SK-N-SH (cell line): ENCODE results near the gene EFEMP2. TPM values are rescaled to one million over a fixed set of nuclear protein-coding genes. Genes with fewer than 3 reads are reported as not detected.

ENCODE experiments used
- CTCF ChIA-PET: fragments of 300-600, 350-600 bp; formaldehyde crosslinking; extraction: SDS; loops from one replicate; lab custom pipeline; 2021; lab: Yijun Ruan, JAX
- POLR2A ChIA-PET: fragments of 350-600 bp; sonication (Branson Sonifier 250); formaldehyde crosslinking; extraction: SDS; loops from one replicate; lab custom pipeline; 2020; ENCODE audit warnings: antibody characterized with exemption, inconsistent platforms; lab: Yijun Ruan, JAX
- DNase-seq: peaks from one replicate; pipeline ENCODE4 v3.0.0; 2012
- H2AFZ ChIP-seq: fragments of 200-600 bp; sonication (generic); 2 replicates; pipeline ENCODE4 v1.8.1; 2016; ENCODE audit warnings: antibody characterized with exemption, mild to moderate bottlenecking, low read depth
- H3F3A ChIP-seq: fragments of 200-600 bp; sonication (generic); replicated peaks from 2 replicates; pipeline ENCODE3; 2016; ENCODE audit warnings: antibody characterized with exemption, mild to moderate bottlenecking; ENCODE audit not compliant: insufficient read depth
- H3K27ac ChIP-seq, 2 experiments: fragments of 200-500 bp in 1 of 2; fragments of 200-600 bp in 1 of 2; sonication (Bioruptor generic) in 1 of 2; sonication (generic), shearing (Covaris generic) in 1 of 2; 2 replicates each; pipeline versions ENCODE4 v1.5.1 to v1.6.1; 2014 to 2016; ENCODE audit warnings: low read depth in 2 of 2, inconsistent platforms in 1 of 2, low read length in 1 of 2, mild to moderate bottlenecking in 1 of 2, mixed read lengths in 1 of 2
- H3K27me3 ChIP-seq: fragments of 200-600 bp; sonication (generic), shearing (Covaris generic); 2 replicates; pipeline ENCODE4 v1.6.1; 2016; ENCODE audit warnings: mixed run types; ENCODE audit not compliant: insufficient read depth
- H3K36me3 ChIP-seq, 2 experiments: fragments of 200-500 bp in 1 of 2; fragments of 200-600 bp in 1 of 2; sonication (Bioruptor generic) in 1 of 2; sonication (generic) in 1 of 2; replicated peaks in 1 of 2; 2 replicates each; pipeline versions ENCODE3 to v1.5.1; 2014 to 2016; ENCODE audit warnings: low read length in 1 of 2, mild to moderate bottlenecking in 1 of 2; ENCODE audit not compliant: insufficient read depth in 2 of 2, control insufficient read depth in 1 of 2
- H3K4me1 ChIP-seq, 2 experiments: fragments of 200-500 bp in 1 of 2; fragments of 200-600 bp in 1 of 2; sonication (Bioruptor generic) in 1 of 2; sonication (generic), shearing (Covaris generic) in 1 of 2; 2 replicates each; pipeline versions ENCODE4 v1.5.1 to v1.6.1; 2014 to 2016; ENCODE audit warnings: low read depth in 1 of 2, low read length in 1 of 2, mixed run types in 1 of 2; ENCODE audit not compliant: insufficient read depth in 2 of 2, control insufficient read depth in 1 of 2
- H3K4me2 ChIP-seq: fragments of 200-600 bp; sonication (generic), shearing (Covaris generic); 2 replicates; pipeline ENCODE4 v1.6.1; 2017; ENCODE audit warnings: mixed run types
- H3K4me3 ChIP-seq, 2 experiments: fragments of 200-500 bp in 1 of 2; fragments of 200-600 bp in 1 of 2; sonication (Bioruptor generic) in 1 of 2; sonication (generic), shearing (Covaris generic) in 1 of 2; 2 replicates each; pipeline versions ENCODE4 v1.5.1 to v1.8.1; 2014 to 2016; ENCODE audit warnings: low read depth in 2 of 2, inconsistent platforms in 1 of 2, low read length in 1 of 2, mild to moderate bottlenecking in 1 of 2, mixed read lengths in 1 of 2, moderate library complexity in 1 of 2
- H3K79me2 ChIP-seq: fragments of 200-600 bp; sonication (generic); 2 replicates; pipeline ENCODE4 v1.8.1; 2017; ENCODE audit warnings: mild to moderate bottlenecking; ENCODE audit not compliant: insufficient read depth
- H3K9ac ChIP-seq: fragments of 200-600 bp; sonication (generic); 2 replicates; pipeline ENCODE4 v1.6.1; 2017; ENCODE audit warnings: mixed run types
- H3K9me2 ChIP-seq: fragments of 200-600 bp; sonication (generic); 2 replicates; pipeline ENCODE4 v1.6.1; 2017; ENCODE audit warnings: mixed run types
- H3K9me3 ChIP-seq: fragments of 200-600 bp; sonication (generic); 2 replicates; pipeline ENCODE4 v1.6.1; 2017; ENCODE audit warnings: mixed run types, mild to moderate bottlenecking, moderate library complexity
- H4K20me1 ChIP-seq: fragments of 200-600 bp; sonication (generic); 2 replicates; pipeline ENCODE4 v1.6.1; 2017; ENCODE audit warnings: mild to moderate bottlenecking, mixed run types; ENCODE audit not compliant: insufficient read depth
- CHD2 ChIP-seq: fragments of 150-350 bp; IDR thresholded peaks from 2 replicates; pipeline ENCODE4 v1.6.1; 2018; ENCODE audit warnings: low read length; ENCODE audit not compliant: partially characterized antibody
- ELF1 ChIP-seq: IDR thresholded peaks from 2 replicates; pipeline ENCODE4 v1.4.0; 2012
- EZH2phosphoT487 ChIP-seq: fragments of 200-600 bp; sonication (generic); IDR thresholded peaks from 2 replicates; pipeline ENCODE4 v1.6.1; 2017; ENCODE audit warnings: low read depth, mixed run types, mild to moderate bottlenecking, antibody characterized with exemption, moderate library complexity, borderline replicate concordance
- JUND ChIP-seq: IDR thresholded peaks from 2 replicates; pipeline ENCODE4 v1.4.0; 2012
- MEF2A ChIP-seq: IDR thresholded peaks from 2 replicates; pipeline ENCODE4 v1.4.0; 2012; ENCODE audit warnings: low read depth, borderline replicate concordance
- NFIC ChIP-seq: IDR thresholded peaks from 2 replicates; pipeline ENCODE4 v1.4.0; 2012; ENCODE audit warnings: borderline replicate concordance
- POLR2AphosphoS5 ChIP-seq: IDR thresholded peaks from 2 replicates; pipeline ENCODE4 v1.6.1; 2012; ENCODE audit warnings: low read depth, low read length
- RCOR1 ChIP-seq: fragments of 150-350 bp; IDR thresholded peaks from 2 replicates; pipeline ENCODE4 v1.6.1; 2017; ENCODE audit warnings: antibody characterized with exemption, low read length
- RFX5 ChIP-seq: IDR thresholded peaks from 2 replicates; pipeline ENCODE4 v1.6.1; 2012; ENCODE audit warnings: mild to moderate bottlenecking, improper control_type of control experiment, low read length
- RXRA ChIP-seq: IDR thresholded peaks from 2 replicates; pipeline ENCODE4 v1.4.0; 2012; ENCODE audit warnings: low read depth, mild to moderate bottlenecking, borderline replicate concordance
- TAF1 ChIP-seq: IDR thresholded peaks from 2 replicates; pipeline ENCODE4 v1.6.1; 2012; ENCODE audit warnings: low read depth, mild to moderate bottlenecking, low read length, moderate library complexity, borderline replicate concordance
- TCF12 ChIP-seq: IDR thresholded peaks from 2 replicates; pipeline ENCODE4 v1.4.0; 2012
- WGBS: methylation state at CpG from one replicate; pipeline ENCODE4 v1.1.6; 2017; ENCODE audit warnings: low lambda C conversion rate; 5-methylcytosine and 5-hydroxymethylcytosine counted together
- polyA plus RNA-seq, 3 experiments: library from polyadenylated mRNA; depleted of rRNA; stranded (reverse); fragments of >200 nt; gene quantifications; 2 replicates each; pipeline ENCODE4 v1.2.3, GENCODE V29; 2012
- TF ChIP-seq, protein P1 (sequence below): fragments of 150-350 bp; IDR thresholded peaks from 2 replicates; pipeline ENCODE4 v1.6.1; 2016; ENCODE audit warnings: mild to moderate bottlenecking, low read depth, low read length
- TF ChIP-seq, protein P2 (sequence below): IDR thresholded peaks from 2 replicates; pipeline ENCODE4 v1.4.0; 2012; ENCODE audit warnings: low read depth
- TF ChIP-seq, protein P3 (sequence below): IDR thresholded peaks from 2 replicates; pipeline ENCODE4 v1.4.0; 2012; ENCODE audit warnings: low read depth, borderline replicate concordance
- TF ChIP-seq, protein P4 (sequence below): IDR thresholded peaks from 2 replicates; pipeline ENCODE4 v1.4.0; 2012; ENCODE audit warnings: low read depth, borderline replicate concordance
- TF ChIP-seq, protein P5 (sequence below): fragments of 150-350 bp; IDR thresholded peaks from 2 replicates; pipeline ENCODE4 v1.6.1; 2017; ENCODE audit warnings: antibody characterized with exemption, low read length, low read depth, borderline replicate concordance

EFEMP2 gene
- polyA plus RNA-seq, 1 of the 3 experiments (the other 2 are of a cell fraction): 203 TPM

DNA sequence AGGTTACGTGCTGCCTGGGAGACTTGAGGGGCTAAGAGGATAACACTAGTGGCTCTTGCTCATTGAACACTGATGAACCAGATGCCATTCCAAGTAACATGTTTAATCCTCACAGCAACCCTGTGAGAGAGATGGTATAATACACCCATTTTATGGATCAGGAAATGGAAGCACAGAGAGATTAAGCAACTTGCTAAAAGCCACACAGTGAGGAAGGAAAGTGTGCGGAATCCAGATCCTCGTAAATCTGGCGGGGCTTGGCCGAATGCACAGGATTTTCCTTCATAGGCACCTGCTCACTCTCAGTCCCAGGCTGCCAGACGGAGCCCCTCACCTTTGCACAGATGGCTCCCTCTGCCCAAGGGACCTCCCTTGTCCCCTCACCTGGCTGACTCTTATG, 35.3 kb upstream of the EFEMP2 start:
- no peaks in the 10 kb centered on the region for H4K20me1 ChIP-seq
- DNase-seq: no peak
- no peak overlapping the region for H2AFZ ChIP-seq
- H3K4me3 ChIP-seq: no peak overlapping the region
- no peaks in the 10 kb centered on the region for H3K9me3 ChIP-seq
- no peak for TF ChIP-seq RXRA
- TF ChIP-seq, protein P1, sequence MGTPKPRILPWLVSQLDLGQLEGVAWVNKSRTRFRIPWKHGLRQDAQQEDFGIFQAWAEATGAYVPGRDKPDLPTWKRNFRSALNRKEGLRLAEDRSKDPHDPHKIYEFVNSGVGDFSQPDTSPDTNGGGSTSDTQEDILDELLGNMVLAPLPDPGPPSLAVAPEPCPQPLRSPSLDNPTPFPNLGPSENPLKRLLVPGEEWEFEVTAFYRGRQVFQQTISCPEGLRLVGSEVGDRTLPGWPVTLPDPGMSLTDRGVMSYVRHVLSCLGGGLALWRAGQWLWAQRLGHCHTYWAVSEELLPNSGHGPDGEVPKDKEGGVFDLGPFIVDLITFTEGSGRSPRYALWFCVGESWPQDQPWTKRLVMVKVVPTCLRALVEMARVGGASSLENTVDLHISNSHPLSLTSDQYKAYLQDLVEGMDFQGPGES: no peak
- no peak for TF ChIP-seq NFIC
- H3K4me1 ChIP-seq: peaks cover 5 to 27% of the 10 kb centered on the region in 2 experiments; a peak in 3 of 4 replicates
- no peak overlapping the region for H3K9ac ChIP-seq
- no peaks in the 10 kb centered on the region for H3K36me3 ChIP-seq
- WGBS: 93% methylated on average over 6 of the region's 6 CpGs
- no peak overlapping the region for H3K27ac ChIP-seq
- ChIA-PET CTCF (interaction anchor here (1.7 to 2.5 kb wide), 2 partner anchors 20 to 82 kb away, joined by 4 to 16 read pairs; partner anchors contain the start of gene FIBP), POLR2A (no interaction called here)
- H3K79me2 ChIP-seq: peaks cover 22% of the 10 kb centered on the region
- no peaks in the 10 kb centered on the region for H3K9me2 ChIP-seq
- peaks cover 38% of the 10 kb centered on the region for H3F3A ChIP-seq
- H3K4me2 ChIP-seq: no peak overlapping the region
- H3K27me3 ChIP-seq: no peaks in the 10 kb centered on the region

DNA sequence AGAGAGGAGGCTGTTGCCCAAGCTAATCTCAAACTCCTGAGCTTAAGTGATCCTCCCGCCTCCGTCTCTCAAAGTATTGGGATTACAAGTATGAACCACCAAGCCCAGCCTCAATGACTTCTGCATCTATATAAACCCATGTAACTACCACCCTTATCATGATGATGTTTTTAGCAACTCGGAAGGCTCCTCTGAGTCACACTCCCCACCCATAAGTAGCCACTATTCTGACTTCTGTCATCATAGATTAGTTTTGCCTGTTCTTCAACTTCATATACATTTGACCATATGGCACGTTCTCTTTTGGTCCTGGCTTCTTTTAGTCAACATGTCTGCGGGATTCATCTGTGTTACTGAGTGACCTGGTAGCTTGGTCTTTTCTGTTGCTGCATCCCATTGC, 34.0 kb upstream of the EFEMP2 start:
- Histone ChIP-seq H2AFZ (0 out of 2 replicates have a peak overlapping the region, but pooled peaks have one; percentile 20), H3K27me3 (no peaks in the 10 kb centered on the region), H3K79me2 (peaks cover 27% of the 10 kb centered on the region), H4K20me1 (no peaks in the 10 kb centered on the region), H3K27ac (no peak overlapping the region), H3K9me3 (no peaks in the 10 kb centered on the region), H3K36me3 (no peaks in the 10 kb centered on the region), H3F3A (peaks cover 48% of the 10 kb centered on the region), H3K9ac (no peak overlapping the region), H3K4me3 (no peak overlapping the region), H3K9me2 (no peaks in the 10 kb centered on the region), H3K4me1 (peaks cover under 1 to 26% of the 10 kb centered on the region in 2 experiments; a peak in 3 of 4 replicates), H3K4me2 (no peak overlapping the region)
- DNase-seq: no peak
- ChIA-PET CTCF (interaction anchor here (1.1 to 2.5 kb wide), 4 partner anchors 10 to 82 kb away, joined by 3 to 16 read pairs (median 9); partner anchors contain the start of gene FIBP), POLR2A (no interaction called here)
- TF ChIP-seq TAF1 (no peak), MEF2A (no peak), ELF1 (no peak)
- WGBS: 85% methylated on average over 5 of the region's 5 CpGs

DNA sequence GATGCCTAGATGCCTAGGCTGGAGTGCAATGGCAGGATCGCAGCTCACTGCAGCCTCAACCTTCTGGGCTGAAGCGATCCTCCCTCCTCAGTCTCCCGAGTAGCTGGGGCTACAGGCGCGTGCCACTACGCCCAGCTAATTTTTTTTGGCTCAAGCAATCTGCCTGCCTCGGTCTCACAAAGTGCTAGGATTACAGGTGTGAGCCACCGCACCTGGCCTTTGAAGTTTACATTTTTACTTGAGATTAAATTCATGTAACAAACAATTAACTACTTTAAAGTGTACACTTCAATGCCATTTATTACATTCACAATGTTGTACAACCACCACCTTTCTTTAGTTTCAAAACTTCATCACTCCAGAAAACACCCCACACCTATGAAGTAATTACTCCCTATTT, 31.1 kb upstream of the EFEMP2 start:
- WGBS: 75% methylated on average over 8 of the region's 8 CpGs
- Histone ChIP-seq H3K36me3 (peaks cover 0 to 2% of the 10 kb centered on the region in 2 experiments), H2AFZ (no peak overlapping the region), H3K9ac (peak overlapping the region; percentile 70), H3K4me1 (peaks cover 0 to 26% of the 10 kb centered on the region in 2 experiments; a peak in 3 of 4 replicates), H3F3A (peaks cover 48% of the 10 kb centered on the region), H3K9me2 (no peaks in the 10 kb centered on the region), H3K27me3 (no peaks in the 10 kb centered on the region), H4K20me1 (peaks cover 3% of the 10 kb centered on the region), H3K79me2 (peaks cover 52% of the 10 kb centered on the region), H3K4me3 (no peak overlapping the region), H3K4me2 (peak overlapping the region; percentile 75), H3K27ac (peak overlapping the region in 1 of 2 experiments; percentile 95; a peak in 2 of 4 replicates), H3K9me3 (no peaks in the 10 kb centered on the region)
- ChIA-PET POLR2A (no interaction called here), CTCF (interaction anchor here (1.1 to 4.1 kb wide), 2 partner anchors 15 to 19 kb away, joined by 3 to 35 read pairs; partner anchors contain the start of genes CCDC85B and FIBP)
- DNase-seq: no peak
- TF ChIP-seq, protein P2, sequence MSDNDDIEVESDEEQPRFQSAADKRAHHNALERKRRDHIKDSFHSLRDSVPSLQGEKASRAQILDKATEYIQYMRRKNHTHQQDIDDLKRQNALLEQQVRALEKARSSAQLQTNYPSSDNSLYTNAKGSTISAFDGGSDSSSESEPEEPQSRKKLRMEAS: no peak
- TF ChIP-seq EZH2phosphoT487: no peak
- TF ChIP-seq RXRA: no peak
- TF ChIP-seq RFX5: no peak
- TF ChIP-seq JUND: no peak
- no peak for TF ChIP-seq NFIC
- TF ChIP-seq POLR2AphosphoS5: no peak
- TF ChIP-seq TCF12: no peak
- TF ChIP-seq CHD2: no peak
- TF ChIP-seq, protein P3, sequence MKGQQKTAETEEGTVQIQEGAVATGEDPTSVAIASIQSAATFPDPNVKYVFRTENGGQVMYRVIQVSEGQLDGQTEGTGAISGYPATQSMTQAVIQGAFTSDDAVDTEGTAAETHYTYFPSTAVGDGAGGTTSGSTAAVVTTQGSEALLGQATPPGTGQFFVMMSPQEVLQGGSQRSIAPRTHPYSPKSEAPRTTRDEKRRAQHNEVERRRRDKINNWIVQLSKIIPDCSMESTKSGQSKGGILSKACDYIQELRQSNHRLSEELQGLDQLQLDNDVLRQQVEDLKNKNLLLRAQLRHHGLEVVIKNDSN: no peak
- no peak for TF ChIP-seq RCOR1
- TF ChIP-seq ELF1: no peak
- TF ChIP-seq, protein P4, sequence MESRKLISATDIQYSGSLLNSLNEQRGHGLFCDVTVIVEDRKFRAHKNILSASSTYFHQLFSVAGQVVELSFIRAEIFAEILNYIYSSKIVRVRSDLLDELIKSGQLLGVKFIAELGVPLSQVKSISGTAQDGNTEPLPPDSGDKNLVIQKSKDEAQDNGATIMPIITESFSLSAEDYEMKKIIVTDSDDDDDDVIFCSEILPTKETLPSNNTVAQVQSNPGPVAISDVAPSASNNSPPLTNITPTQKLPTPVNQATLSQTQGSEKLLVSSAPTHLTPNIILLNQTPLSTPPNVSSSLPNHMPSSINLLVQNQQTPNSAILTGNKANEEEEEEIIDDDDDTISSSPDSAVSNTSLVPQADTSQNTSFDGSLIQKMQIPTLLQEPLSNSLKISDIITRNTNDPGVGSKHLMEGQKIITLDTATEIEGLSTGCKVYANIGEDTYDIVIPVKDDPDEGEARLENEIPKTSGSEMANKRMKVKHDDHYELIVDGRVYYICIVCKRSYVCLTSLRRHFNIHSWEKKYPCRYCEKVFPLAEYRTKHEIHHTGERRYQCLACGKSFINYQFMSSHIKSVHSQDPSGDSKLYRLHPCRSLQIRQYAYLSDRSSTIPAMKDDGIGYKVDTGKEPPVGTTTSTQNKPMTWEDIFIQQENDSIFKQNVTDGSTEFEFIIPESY: no peak
- TF ChIP-seq, protein P5, sequence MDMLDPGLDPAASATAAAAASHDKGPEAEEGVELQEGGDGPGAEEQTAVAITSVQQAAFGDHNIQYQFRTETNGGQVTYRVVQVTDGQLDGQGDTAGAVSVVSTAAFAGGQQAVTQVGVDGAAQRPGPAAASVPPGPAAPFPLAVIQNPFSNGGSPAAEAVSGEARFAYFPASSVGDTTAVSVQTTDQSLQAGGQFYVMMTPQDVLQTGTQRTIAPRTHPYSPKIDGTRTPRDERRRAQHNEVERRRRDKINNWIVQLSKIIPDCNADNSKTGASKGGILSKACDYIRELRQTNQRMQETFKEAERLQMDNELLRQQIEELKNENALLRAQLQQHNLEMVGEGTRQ: no peak
